ENCODE data around the gene FLYWCH1. TPM values are rescaled to one million over a fixed set of nuclear protein-coding genes. Genes with fewer than 3 reads are reported as not detected.

FLYWCH1 gene
- total RNA-seq, 1 donor from 2014 or later = 16.4 TPM

DNA sequence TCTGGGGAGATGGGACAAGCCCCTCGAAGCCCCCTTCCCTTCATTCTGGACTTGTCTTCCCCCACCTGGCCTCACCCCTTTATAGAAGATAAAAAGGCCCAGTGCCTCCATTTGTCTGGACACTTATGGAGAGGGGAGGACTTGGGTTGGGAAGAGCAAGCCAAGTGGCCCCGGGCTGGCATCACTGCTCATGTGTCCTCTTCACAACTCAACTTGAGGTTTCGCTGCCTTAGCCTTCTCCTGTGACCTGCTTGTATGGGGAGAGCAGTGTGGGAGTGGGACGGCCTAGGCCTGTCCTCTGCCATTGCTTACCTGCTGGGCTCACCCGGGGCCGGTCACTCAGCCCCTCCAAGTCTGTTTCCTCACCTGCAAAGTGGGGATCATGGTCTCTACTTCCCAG is 58.8 kb downstream of the FLYWCH1 start:
- ATAC-seq = no peak

DNA sequence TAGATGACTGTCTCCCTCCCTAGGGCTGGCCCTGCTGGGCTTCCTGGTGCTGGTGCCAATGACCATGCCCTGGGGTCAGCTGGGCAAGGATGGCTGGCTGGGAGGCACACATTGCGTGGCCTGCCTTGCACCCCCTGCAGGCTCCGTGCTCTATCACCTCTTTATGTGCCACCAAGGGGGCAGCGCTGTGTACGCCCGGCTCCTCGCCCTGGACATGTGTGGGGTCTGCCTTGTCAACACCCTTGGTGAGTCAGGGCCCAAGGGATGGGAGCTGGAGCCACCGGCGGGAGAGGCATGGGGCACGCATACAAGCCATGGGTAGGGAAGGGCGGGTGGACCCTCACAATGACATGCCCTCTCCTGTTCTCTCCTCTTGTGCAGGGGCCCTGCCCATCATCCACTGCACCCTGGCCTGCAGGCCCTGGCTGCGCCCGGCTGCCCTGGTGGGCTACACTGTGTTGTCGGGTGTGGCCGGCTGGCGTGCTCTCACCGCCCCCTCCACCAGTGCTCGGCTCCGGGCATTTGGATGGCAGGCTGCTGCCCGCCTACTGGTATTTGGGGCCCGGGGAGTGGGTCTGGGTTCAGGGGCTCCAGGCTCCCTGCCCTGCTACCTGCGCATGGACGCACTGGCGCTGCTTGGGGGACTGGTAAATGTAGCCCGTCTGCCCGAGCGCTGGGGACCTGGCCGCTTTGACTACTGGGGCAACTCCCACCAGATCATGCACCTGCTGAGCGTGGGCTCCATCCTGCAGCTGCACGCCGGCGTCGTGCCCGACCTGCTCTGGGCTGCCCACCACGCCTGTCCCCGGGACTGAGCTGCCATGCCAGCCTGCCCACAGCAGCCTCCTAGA is 59.6 kb downstream of the FLYWCH1 start:
- ATAC-seq = no peak

DNA sequence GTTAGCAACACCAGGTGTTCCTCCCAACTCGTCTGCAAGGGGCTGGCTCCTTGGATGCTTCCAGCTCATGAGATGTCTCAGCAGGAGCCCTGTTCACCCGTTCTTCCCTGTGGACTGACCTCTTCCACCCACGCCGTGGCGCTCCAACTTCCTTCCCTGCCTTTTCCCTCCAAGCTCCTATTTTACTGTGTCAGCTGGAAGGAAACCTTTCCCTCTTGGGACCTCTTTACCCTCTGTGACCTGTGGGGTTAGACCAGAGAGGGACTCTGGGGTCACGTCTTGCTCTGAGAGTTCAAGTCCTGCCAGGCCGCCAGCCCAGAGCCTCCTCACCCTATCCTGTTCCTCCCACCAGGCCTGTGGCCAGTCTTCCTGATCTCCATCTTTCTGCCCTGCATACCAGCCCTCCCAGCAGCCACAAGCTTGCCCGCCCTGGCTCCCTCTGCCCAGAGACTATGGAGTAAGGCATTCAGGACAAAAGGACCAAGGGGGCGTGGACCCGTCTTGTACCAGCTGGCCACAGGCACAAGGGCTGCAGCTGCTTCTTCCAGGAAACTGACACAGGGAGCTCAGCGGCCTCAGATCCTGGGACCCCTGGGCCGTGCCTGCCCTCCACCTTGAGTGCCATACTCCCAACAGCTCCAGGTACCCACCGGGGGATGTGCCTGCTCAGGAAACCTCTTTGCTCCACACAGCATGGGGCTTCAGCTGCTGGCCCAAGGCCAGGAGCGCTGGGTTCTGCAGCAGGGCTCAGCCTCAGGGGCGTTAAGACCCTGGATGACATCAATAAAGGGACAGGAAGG is 60.5 kb downstream of the FLYWCH1 start:
- ATAC-seq = no peak

DNA sequence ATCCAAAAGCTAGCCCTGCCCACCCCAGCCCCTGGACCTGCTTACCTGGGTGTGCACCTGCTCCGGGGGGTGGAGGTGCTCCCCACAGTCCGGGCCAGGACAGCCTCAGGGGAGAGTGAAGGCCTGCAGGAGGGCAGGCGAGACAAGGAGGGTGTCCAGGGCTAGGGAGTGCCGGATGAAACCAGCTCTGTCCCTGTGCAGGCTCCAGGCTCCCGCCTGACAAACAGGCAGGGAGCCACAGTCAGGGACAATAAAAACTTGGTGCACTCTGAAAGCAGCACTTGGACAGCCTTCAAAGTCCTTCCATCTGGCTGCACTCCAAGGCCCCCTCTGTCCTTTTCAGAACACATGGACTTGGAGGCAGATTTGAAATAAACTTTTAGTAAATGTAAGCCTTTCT is 61.4 kb downstream of the FLYWCH1 start:
- no peak for ATAC-seq

DNA sequence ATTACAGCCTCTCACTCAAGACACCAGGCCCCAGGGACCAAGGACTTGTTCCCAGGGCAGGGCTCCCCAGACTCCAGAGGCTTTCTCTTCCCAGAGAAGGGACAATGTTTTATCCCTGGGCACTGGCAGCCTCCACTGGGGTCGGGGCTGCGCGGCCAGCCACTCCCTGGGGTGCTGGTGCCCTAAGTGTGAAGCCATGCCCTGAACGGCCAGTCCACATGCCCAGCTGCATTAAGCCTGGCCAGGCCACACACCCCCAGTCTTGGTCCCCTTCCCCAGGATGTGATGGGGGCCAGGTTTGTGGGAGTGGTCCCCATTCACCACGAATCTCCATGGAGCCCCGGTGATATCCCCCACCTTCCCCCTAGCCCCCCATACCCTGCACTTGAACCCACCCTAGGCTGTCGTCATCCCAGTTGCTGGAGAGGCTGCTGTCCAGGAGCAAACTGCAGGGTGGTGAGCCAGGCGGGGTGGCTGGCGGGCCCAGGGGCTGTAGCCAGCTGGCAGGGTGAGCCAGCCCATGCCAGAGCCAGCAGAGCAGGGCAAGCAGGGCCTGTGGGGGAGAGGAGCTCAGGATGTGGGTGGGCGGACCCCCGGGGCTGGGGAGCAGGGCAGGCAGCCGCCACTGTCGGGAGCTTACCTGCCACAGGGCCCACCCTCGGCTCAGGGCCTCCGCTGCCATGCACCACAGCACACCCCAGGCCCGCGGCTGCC is 62.0 kb downstream of the FLYWCH1 start:
- ATAC-seq = no peak

DNA sequence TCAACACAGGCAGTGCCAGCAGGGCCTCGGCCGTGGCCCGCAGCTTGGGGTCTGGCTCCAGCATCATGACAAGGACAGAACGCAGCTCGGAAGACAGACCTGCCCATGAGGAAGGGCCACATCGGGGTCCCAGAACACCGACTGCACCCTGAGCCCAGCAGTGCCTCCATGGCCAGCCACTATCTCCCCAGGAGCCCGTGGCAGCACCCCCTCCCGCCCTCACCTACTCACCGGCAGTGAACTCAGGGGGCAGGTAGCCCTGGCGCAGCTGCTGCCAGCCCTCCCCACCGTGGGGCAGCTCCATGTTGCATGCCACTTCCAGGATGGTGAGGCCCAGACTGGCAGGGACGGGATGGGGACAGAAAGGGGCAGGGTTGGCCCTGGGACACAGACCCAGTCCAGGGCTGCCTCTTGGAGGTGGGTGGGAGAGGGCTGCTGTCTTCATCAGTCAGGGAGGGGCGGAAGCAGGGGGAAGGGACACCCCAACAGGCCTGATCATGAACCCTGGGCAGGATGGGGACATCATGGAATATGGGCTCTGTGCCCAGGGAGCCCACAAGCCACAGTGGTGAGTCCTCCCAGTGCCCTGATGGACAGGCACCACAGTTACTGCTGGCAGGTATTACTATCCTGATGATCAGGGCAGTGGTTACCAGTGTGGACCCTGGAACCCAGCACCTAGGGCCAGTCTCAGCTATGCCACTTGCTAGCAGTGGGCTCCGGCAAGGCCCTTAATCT is 62.8 kb downstream of the FLYWCH1 start:
- ATAC-seq = no peak

DNA sequence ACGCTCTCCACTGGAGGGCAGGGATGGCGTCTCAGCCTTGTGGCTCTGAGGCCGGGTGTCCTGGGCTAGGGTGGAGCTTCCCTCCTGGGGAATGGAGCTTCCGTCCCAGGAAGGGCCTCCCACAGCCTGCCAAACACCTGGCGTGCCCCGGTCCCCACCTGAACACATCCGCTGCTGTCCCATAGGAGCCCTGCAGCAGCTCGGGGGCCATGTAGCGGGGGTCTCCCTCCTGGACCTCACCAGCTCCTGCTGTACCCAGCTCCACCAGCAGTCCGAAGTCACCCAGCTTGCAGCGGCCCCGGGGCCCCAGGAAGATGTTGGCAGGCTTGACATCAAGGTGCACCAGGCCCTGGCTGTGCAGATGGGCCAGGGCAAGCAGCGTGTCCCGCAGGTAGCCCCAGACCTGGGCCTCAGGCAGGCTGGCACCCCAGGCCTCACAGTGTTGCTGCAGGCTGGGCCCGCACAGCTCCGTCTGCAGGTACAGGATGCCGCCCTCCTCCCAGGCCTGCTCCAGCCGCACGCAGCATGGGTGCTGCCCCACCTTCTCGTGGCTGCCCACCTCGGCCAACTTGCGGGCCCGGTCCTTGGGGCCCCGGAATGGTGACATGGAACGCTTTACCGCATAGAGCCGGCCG is 63.5 kb downstream of the FLYWCH1 start:
- ATAC-seq = no peak

DNA sequence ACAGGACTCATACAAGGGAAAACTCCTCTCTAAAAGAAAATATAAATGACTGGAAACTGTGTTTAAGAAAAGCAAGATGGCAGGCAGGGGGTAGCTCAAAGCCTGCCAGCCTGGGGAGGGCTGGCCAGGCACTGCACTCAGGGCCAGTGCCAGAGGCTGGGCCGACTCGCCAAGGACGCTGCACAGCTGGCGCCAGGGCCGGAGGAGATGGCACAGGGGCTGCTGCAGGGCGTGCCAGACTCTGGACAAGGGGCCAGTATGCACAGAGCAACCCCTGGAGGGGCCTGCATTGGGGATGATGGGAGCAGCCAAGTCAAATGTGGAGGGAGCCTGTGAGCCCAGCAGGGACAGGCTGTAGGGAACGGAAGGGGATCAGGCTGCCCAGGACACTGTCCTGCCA is 64.5 kb downstream of the FLYWCH1 start:
- ATAC-seq = no peak

DNA sequence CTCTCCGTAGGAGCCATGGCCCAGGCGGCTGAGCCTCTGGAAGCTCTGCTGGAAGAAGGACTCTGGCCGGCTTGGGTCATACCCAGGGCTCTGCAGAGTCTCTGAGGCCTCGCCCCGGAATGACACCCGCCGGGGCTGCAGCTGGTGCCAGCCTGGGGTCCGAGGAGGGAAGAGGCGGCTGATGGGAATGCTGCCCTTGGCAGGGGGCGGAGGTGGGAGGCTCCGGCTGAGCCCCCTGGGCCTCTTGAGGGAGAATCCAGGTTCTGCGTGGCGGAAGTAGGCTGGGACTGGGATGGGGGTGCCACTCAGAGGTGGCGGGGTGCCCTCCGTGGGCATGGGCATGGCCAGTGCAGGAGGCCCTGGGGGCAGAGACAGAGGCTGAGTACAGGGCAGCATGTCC is 64.9 kb downstream of the FLYWCH1 start:
- ATAC-seq = no peak

DNA sequence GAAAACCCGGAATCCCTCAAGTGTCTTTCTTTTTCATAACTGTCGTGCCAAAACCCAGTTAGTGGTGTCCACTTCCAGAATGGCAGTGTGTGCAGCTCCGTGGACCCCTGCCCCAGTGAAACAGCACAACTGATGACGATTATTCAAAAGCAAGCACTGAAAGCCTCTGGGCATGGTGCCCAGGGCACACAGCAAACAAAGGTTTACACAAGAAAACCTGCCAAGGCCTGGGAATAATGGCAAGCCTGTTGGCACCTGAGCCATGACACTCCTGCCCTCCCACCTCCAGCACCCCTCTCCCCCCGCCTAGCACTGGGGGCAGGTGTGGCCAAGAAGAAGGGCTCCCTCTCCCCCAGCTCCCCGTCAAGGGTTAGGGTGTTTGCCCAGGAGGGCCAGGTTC is 65.7 kb downstream of the FLYWCH1 start:
- ATAC-seq = no peak

DNA sequence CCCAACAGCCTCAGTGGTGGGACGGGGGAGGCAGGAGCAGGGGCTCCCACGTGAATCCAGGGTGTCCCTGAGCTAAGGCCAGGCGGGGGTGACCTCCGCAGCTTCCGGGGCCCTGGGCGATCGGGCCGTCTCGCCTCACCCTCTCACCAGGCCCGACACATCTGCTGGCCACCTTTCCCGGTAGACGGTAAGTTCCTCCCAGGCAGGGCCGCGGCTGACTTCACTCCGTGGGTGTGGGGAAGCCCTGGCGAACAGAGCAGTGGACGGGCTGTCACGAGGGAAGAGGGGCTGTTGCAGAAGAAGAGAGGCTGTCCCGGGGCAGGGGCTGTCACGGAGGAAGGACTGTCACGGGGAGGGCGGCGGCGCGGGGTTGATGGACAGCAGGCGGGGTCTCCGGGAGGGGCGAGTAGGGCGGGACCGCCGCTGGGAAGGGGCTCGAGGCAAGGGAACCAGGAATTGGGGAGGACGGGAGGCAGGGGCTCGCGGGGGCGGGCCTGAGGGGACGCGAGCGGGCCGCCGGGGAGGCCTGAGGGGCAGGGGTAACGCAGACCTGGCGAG is 68.0 kb downstream of the FLYWCH1 start:
- peak; percentile 3 for ATAC-seq

DNA sequence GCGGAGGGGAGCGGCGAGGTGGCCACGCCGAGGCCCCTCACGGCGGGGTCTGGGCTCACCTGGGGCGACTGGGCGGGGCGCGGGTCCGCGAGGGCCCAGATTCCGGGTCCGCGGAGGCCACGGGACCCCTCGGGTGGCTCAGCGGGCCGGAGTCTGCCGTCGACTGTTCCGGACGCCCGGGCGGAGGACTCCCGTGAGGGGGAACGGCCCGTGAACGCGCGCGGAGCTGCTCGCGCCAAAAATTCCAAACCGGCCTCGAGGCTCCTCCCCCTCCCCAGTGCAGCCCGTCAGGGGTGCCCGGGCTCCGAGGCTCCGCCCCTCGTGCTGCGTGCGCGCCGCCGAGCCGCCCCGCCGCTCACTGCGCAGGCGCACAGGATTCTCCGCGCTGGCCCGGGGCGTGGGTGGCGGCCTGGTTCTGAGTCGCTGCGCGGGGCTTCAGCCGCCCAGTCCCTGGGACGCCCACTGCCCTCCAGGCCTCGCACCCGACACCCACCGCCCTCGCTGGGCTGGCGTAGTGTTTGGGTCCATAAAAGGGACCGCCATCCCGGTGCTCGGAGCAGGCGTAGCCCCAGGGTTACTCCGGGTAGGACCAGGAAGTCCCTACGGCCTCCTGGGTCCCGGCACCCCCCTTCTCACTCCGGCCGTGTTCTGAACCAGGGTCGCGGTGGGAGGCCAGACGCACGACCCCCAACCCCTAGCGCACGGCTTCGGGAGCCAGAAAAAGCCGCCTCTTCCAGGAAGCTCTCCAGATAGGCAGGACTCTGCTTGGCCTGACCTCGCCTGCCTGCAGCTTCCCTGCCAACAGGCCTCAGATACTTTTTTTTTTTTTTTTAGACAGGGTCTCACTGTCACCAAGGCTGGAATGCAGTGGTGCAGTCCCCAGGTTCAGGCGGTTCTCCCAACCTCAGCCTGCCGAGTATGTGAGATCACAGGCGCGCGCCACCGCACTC is 68.8 kb downstream of the FLYWCH1 start, which contains the start of gene PKMYT1:
PKMYT1 (minus strand) TSS at position 220 of the 950 bp plus-strand sequence. CDS start 789 bp downstream, outside the sequence.
- ATAC-seq = peak; percentile 84

DNA sequence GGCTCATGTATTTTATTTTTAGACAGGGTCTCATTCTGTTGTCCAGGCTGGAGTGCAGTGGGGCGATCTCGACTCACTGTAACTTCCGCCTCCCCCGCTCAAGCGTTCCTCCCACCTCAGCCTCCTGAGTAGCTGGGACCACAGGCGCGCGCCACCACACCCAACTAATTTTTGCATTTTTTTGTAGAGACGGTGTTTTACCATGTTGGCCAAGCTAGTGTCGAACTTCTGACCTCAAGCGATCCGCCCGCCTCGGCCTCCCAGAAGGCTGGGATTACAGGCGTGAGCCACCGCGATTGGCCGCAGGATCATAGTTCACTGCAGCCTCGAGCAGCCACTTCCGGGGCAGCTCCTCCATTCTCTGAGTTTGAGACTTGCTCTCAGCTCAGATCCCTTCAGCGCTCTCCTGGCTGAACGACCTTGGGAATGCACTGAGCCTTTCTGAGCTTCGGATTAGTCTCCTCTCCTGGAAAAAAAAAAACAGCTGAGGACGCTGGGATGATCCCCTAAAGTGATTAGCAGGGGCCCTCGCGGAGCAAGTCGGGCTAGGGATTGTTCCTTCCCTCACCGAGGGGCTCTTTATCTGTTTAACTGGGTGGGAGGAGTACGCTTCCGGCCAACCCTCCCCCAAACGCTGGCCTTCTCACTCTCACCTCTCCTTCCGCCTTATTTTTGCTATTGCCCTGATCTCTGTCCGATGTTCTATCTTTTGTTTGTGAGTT is 69.6 kb downstream of the FLYWCH1 start:
- no peak for ATAC-seq

DNA sequence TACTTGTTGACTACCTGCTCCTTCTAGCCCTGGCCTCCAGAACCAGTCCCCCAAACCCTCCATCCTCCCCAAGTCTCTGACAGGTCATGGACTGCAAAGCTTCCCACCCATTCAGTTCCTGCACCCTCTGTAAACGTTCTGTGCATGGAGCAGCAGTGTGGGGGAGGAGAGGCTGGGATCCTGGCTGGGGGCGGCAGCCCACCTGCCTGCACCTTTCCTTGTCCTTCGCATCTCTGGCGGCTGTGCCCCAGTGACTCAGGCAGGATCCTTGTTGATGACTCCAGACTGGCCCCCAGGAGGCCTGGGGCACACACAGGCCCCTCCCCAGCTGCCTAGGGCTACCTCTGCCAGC is 70.1 kb downstream of the FLYWCH1 start:
- no peak for ATAC-seq

DNA sequence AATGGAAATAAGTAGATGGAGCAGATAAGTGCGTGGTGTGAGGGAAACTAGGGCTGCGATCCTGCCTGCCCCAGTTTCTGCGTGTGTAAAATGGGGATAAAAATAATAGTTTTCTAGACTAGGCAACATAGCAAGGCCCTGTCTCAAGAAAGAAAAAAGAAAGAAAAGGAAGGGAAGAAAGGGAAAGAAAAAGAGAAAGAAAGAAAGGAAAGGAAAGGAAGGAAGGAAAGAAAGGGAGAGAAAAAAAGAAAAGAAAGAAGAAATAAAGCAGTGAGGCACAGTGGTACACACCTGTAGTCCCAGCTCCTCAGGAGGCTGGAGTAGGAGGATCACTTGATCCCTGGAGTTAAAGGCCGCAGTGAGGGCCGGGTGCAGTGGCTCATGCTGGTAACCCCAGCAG is 70.7 kb downstream of the FLYWCH1 start:
- ATAC-seq = no peak

DNA sequence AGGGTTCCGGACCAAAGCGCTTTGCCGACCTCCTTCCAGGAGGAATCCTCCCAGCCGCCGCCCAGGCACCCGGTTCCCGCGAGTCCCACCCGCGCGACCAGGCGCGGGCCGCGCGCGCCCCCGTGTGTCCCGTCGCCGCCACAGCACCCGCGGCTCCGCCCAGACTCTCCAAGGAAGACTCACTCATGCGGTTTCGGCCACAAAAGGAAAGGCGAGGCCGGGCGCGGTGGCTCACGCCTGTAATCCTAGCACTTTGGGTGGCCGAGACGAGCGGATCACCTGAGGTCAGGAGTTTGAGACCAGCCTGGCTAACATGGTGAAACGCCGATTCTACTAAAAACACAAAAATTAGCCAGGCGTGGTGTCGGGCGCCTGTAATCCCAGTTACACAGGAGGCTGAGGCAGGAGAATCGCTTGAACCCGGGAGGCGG is 72.0 kb downstream of the FLYWCH1 start:
- peak; percentile 69 for ATAC-seq

DNA sequence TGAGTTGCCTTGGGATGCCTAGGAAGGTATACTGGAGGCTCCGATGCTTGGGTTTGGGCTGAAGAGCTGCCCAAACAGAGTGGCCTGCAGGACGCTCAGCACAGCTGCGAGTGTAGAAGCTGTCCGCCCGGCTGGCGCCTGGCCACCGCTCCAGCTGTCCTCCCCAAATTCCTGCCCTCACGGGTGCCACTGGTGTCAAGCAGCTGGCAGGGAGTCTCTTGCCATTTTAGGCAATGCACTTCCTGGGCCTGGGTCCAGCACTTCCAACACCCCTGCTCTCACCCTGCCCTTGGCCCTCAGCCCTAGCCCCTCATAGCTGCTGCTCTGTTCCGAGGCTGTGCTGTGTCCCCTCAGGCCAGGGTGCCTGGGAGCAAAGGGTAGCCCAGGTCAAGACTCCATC is 73.7 kb downstream of the FLYWCH1 start:
- no peak for ATAC-seq

DNA sequence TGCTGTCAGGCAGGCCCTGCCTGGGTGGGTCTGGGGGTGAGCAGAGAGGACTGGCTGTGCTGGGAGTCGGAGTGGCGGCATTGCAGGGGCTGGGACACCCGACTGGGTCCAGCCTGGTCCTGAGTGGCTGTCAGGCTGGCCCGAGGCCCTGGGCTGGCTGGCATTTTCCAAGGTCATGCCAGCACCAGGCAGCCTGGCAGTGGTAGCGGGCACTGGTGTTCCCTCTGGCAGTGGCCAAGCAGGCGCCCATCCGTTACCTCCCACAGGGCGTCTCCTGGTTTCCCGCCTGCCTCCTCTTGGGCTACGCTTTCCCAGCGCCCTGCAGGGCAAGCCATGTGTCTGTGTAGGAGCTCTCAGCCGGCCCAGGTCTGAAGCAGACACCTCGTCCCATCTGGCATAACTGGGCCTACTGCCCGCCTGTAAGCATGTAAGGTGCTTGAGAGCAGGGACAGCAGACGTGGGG is 74.2 kb downstream of the FLYWCH1 start:
- ATAC-seq = peak; percentile 1

DNA sequence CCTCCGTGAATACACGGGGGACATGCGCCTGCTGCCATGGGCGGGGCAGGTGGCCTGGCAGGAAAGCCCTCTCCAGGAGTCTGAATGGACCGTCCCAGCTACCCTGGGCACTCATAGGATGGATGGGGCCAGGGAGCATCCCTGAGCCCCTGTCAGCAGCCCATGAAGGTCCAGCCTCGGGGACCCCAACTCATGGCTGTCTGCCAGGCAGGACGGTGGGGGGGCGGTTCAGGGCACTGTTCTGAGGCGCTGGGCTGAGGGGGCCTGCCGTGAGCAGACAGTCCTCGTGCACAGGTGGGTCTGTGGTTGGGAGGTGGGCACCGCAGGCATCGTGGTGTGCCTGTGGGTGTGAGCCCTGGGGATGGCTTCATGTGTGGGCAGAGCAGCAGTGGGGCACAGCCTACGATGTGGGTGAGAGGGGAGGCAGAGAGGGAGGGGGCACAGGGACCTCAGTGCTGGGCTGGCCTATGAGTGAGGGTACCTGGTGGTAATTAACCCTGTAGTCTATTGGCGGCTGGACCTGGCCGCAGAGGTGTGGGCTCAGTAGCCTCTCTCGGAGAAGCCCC is 75.0 kb downstream of the FLYWCH1 start:
- no peak for ATAC-seq

All from esophagus mucosa (tissue), 1 donor.